Endothelial cell of hepatic sinusoid (primary cell): ENCODE measurements around the gene APC2.

Experiments
- in situ Hi-C: cut with HindIII; loops from 2 replicates; pipeline ENCODE4 v1.10.0; 2017; ENCODE audit warnings: low sequenced_read_pairs

APC2 gene

DNA sequence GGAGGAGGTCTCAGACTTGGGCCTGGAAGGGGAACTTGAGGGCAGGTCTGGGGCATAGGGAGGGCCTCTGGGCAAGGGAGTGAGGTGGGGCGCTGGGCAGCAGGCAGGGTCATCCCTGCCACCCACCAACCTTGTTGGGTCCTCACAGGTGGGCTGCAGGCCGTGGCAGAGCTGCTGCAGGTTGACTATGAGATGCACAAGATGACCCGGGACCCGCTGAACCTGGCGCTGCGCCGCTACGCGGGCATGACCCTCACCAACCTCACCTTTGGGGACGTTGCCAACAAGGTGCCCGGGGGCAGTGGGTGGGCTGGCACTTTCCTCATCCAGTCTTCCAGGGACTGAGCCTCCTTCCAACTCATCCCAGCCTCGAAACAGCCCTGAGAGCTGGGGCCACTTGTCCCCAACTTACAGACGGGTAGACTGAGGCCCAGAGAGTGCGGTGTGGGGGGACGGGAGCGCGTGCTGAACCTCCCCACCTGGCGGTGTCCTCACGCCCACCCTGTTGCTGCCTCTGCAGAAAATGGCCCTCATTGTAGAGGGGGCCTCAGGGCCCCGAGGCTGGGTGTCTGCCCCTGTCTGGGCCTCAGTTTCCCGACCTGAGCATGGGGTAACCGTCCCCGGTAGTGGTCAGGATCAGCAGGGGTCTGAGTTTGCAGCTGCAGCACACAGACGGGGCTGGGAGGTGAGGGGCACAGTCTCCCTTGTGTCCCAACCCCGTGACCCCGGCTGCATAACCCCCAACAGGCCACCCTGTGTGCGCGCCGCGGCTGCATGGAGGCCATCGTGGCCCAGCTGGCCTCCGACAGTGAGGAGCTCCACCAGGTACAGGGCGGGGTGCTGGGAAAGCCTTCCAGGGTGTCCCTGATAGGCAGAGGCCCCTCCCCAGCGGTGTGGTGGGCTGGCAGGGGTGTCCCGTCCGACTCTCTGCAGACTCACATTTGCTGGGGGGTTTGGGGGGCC lies 10.4 kb downstream of the APC2 start:
- in situ Hi-C loops = no loop called here

DNA sequence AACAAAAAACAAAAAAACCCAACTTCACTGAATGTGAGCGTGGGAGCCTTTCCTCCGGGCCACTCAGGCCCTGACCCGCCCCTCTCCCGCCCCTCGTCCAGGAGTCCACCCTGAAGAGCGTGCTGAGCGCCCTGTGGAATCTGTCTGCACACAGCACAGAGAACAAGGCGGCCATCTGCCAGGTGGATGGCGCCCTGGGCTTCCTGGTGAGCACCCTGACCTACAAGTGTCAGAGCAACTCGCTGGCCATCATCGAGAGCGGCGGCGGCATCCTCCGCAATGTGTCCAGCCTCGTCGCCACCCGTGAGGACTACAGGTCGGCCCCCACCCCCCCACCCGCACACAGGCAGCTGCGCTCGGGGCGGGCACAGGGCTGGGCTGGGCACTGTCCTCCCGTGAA lies 11.9 kb downstream of the APC2 start:
- in situ Hi-C loops = no loop called here

DNA sequence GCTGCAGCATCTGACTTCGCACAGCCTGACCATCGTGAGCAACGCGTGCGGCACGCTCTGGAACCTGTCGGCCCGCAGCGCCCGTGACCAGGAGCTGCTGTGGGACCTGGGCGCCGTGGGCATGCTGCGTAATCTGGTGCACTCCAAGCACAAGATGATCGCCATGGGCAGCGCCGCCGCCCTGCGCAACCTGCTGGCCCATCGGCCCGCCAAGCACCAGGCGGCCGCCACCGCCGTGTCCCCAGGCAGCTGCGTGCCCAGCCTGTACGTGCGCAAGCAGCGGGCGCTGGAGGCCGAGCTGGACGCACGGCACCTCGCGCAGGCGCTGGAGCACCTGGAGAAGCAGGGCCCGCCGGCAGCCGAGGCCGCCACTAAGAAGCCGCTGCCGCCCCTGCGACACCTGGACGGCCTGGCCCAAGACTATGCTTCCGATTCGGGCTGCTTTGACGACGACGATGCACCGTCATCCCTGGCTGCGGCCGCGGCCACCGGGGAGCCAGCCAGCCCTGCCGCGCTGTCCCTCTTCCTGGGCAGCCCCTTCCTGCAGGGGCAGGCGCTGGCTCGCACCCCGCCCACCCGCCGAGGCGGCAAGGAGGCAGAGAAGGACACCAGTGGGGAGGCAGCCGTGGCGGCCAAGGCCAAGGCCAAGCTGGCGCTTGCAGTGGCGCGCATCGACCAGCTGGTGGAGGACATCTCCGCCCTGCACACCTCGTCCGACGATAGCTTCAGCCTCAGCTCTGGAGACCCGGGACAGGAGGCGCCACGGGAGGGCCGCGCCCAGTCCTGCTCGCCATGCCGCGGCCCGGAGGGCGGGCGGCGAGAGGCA lies 15.5 kb downstream of the APC2 start:
- in situ Hi-C loops = no loop called here

DNA sequence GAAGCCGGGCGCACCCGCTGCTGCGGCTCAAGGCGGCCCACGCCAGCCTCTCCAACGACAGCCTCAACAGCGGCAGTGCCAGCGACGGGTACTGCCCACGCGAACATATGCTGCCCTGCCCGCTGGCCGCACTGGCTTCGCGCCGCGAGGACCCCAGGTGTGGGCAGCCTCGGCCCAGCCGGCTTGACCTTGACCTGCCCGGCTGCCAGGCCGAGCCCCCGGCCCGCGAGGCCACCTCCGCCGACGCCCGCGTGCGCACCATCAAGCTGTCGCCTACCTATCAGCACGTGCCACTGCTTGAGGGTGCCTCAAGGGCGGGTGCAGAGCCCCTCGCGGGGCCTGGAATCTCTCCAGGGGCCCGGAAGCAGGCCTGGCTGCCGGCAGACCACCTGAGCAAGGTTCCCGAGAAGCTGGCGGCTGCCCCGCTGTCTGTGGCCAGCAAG lies 16.1 kb downstream of the APC2 start:
- in situ Hi-C loops = no loop called here

GRCh38 chr19:1466461-1467214 lies 16.7 kb downstream of the APC2 start:
- in situ Hi-C loops = no loop called here

GRCh38 chr19:1467215-1467489 lies 17.2 kb downstream of the APC2 start:
- in situ Hi-C loops = no loop called here

- in situ Hi-C loops = no loop called here
These were observed 17.8 kb downstream of the APC2 start for GRCh38 chr19:1467490-1468273.

- in situ Hi-C loops = no loop called here
These were observed 18.4 kb downstream of the APC2 start for GRCh38 chr19:1468274-1468820.

DNA sequence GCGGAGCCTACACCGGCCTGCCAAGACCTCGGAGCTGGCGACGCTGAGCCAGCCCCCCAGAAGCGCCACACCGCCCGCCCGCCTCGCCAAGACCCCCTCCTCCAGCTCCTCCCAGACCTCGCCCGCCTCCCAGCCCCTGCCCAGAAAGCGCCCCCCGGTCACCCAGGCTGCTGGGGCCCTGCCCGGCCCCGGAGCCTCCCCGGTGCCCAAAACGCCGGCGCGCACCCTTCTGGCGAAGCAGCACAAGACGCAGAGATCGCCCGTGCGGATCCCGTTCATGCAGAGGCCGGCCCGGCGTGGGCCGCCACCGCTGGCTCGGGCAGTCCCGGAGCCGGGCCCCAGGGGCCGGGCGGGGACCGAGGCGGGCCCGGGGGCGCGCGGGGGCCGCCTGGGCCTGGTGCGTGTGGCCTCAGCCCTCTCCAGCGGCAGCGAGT lies 18.9 kb downstream of the APC2 start:
- in situ Hi-C loops = no loop called here

DNA sequence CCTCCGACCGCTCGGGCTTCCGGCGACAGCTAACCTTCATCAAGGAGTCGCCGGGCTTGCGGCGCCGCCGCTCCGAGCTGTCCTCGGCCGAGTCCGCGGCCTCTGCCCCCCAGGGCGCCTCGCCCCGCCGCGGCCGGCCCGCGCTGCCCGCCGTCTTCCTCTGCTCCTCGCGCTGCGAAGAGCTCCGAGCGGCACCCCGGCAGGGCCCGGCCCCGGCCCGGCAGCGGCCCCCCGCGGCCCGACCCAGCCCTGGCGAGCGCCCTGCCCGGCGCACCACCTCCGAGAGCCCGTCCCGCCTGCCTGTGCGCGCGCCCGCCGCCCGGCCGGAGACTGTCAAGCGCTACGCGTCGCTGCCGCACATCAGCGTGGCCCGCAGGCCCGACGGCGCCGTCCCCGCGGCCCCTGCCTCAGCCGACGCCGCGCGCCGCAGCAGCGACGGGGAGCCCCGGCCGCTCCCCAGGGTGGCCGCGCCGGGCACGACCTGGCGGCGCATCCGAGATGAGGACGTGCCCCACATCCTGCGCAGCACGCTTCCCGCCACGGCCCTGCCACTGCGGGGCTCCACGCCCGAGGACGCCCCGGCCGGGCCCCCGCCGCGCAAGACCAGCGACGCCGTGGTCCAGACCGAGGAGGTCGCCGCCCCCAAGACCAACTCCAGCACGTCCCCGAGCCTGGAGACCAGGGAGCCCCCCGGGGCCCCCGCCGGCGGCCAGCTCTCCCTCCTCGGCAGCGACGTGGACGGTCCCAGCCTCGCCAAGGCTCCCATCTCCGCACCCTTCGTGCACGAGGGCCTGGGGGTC lies 19.5 kb downstream of the APC2 start:
- in situ Hi-C loops = loop anchor here (5.0 to 10.0 kb wide), 3 partner anchors 55 to 187 kb away; partner anchors contain the start of gene PLK5

- in situ Hi-C loops = loop anchor here (5.0 to 10.0 kb wide), 3 partner anchors 55 to 188 kb away; partner anchors contain the start of gene PLK5
These were observed 20.1 kb downstream of the APC2 start for GRCh38 chr19:1470055-1470304.

GRCh38 chr19:1470305-1471009 lies 20.5 kb downstream of the APC2 start:
- in situ Hi-C loops = loop anchor here (5.0 to 10.0 kb wide), 3 partner anchors 54 to 188 kb away; partner anchors contain the start of gene PLK5

GRCh38 chr19:1471010-1471514 lies 21.1 kb downstream of the APC2 start:
- in situ Hi-C loops = loop anchor here (5.0 to 10.0 kb wide), 3 partner anchors 54 to 189 kb away; partner anchors contain the start of gene PLK5

DNA sequence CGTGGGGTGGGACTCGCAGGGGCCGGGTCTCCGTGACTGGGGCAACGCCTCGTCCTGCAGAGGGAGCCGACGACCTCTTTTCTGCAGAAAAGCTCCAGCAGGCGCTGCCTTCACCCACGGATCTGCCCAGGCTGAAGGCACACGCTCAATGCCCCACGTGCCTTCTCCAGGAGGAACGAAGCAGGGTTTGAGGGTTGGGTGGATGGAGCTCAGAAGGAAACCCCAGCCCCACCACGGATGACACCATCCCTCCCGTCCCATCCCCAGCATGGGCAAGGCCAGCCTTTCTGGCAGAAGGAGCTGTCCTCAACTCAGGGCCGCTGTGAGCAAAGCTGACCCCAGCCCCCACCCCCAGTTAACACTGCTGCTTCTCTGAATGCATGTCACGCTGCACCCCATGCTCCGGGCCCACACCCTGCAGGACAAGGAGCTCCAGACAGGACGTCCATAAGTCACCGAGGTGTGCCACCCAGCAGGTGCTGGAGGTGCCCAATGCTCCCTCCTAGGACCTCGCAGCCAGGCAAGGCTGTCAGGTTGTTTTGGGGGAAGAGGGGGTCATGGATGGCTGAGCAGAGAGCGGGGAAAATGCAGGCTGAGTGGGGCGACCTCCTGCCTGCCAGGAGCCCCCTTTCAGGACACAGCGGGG lies 21.7 kb downstream of the APC2 start:
- in situ Hi-C loops = loop anchor here (5.0 to 10.0 kb wide), 3 partner anchors 53 to 189 kb away; partner anchors contain the start of gene PLK5

DNA sequence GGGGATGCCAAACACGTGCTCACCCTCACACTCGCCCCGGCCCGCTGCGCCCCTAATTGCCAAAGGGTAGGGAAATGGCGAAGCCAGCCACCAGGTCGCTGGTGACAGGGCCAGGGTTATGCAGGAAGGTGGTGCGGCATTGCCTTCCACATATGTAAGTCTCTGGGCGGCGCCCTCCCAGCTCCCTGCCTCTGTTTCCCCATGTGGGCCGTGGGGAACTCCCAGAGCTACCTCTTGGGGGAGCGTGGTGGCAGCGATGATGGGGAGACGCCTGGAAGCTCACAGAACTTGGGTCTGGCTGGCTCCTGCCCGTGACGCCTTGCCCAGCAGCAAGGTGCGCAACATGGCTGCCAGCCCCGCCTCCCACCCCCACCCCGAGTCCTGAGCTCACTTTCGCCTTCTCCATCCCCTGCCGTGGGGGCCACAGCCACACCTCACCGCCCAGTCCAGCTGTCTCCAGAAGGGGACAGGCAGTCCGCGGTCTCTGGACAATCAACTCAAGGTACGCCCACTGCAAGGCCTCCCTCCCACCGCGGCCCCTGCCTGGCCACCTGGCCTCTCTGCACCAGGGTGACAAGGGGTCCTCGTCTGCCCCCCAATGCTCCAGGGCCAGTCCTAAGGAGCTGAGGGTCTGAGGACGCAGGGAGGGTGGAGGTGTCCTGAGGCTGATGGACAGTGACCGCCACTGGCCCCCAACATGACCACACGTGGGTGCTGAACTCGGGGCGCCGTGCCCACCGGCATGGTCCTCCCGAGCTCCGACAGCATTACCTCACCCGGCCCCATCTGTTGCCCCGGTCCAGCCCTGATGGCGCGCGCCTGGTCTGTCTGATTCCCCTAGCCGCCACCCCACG lies 22.5 kb downstream of the APC2 start:
- in situ Hi-C loops = loop anchor here (5.0 to 10.0 kb wide), 3 partner anchors 52 to 190 kb away; partner anchors contain the start of gene PLK5

- in situ Hi-C loops = loop anchor here (5.0 to 10.0 kb wide), 3 partner anchors 52 to 191 kb away; partner anchors contain the start of gene PLK5
These were observed 23.3 kb downstream of the APC2 start for GRCh38 chr19:1473085-1473851.
